BE2C (cell line): ENCODE measurements around the gene APLP1.
"Not testable (repeated sequence)": the region's sequence is repeated elsewhere in the genome, so short reads cannot be mapped to it uniquely, and the experiment has no call there.

Source experiments
- DNase-seq: peaks from one replicate; pipeline ENCODE4 v3.0.0-alpha.2; 2020
- H3K27me3 ChIP-seq: fragments of 250-450 bp; sonication (Bioruptor Pico); 2 replicates; pipeline ENCODE4 v1.5.1; 2020; ENCODE audit warnings: mild to moderate bottlenecking
- H3K36me3 ChIP-seq: fragments of 250-450 bp; sonication (Bioruptor Pico); 2 replicates; pipeline ENCODE4 v1.5.1; 2020; ENCODE audit warnings: mild to moderate bottlenecking
- H3K4me1 ChIP-seq: fragments of 250-450 bp; sonication (Bioruptor Pico); 2 replicates; pipeline ENCODE4 v1.5.1; 2020
- H3K4me3 ChIP-seq: 2 replicates; pipeline ENCODE4 v1.5.1; 2011; ENCODE audit warnings: low read depth, low read length
- H3K9me3 ChIP-seq: fragments of 250-450 bp; sonication (Bioruptor Pico); 2 replicates; pipeline ENCODE4 v1.5.1; 2020
- CTCF ChIP-seq: IDR thresholded peaks from 2 replicates; pipeline ENCODE4 v1.5.1; 2012; ENCODE audit warnings: mild to moderate bottlenecking, low read depth, low read length

APLP1 gene

GRCh38 chr19:35833972-35834371 is 34.4 kb upstream of the APLP1 start:
- Histone ChIP-seq H3K4me1 (no peaks in the 10 kb centered on the region), H3K9me3 (peaks cover 5% of the 10 kb centered on the region; the same call in 1 of the 2 replicates), H3K36me3 (no peaks in the 10 kb centered on the region), H3K4me3 (no peak overlapping the region; the same call in 1 of the 2 replicates), H3K27me3 (peaks cover 43% of the 10 kb centered on the region)
- DNase-seq = no peak
- TF ChIP-seq CTCF = no peak

GRCh38 chr19:35836096-35836495 is 32.3 kb upstream of the APLP1 start:
- not testable (repeated sequence) for H3K36me3 ChIP-seq, H3K4me1 ChIP-seq, H3K4me3 ChIP-seq, H3K9me3 ChIP-seq, DNase-seq
- H3K27me3 ChIP-seq = peaks cover 40% of the 10 kb centered on the region

- peaks cover 5% of the 10 kb centered on the region; the same call in 1 of the 2 replicates for H3K9me3 ChIP-seq
- no peaks in the 10 kb centered on the region for H3K36me3 ChIP-seq
- no peak for TF ChIP-seq CTCF
- H3K27me3 ChIP-seq = peaks cover 49% of the 10 kb centered on the region
- no peak for DNase-seq
- H3K4me1 ChIP-seq = no peaks in the 10 kb centered on the region
- no peak overlapping the region for H3K4me3 ChIP-seq
Measured at GRCh38 chr19:35841961-35842595, 26.3 kb upstream of the APLP1 start.

- H3K27me3 ChIP-seq = peaks cover 49% of the 10 kb centered on the region
- DNase-seq = no peak
- TF ChIP-seq CTCF = no peak
Measured at GRCh38 chr19:35842666-35843272, 25.6 kb upstream of the APLP1 start.

GRCh38 chr19:35843676-35844481 is 24.5 kb upstream of the APLP1 start:
- no peaks in the 10 kb centered on the region for H3K9me3 ChIP-seq
- H3K4me3 ChIP-seq = no peak overlapping the region
- DNase-seq = peak; percentile 92
- no peaks in the 10 kb centered on the region for H3K4me1 ChIP-seq
- H3K27me3 ChIP-seq = peaks cover 46% of the 10 kb centered on the region
- no peaks in the 10 kb centered on the region for H3K36me3 ChIP-seq
- TF ChIP-seq CTCF = no peak

More at GRCh38 chr19:35842666-35843272, 25.6 kb upstream of the APLP1 start:
- Histone ChIP-seq H3K36me3 (no peaks in the 10 kb centered on the region), H3K4me1 (no peaks in the 10 kb centered on the region), H3K4me3 (no peak overlapping the region), H3K9me3 (peaks cover 5% of the 10 kb centered on the region; the same call in 1 of the 2 replicates)

GRCh38 chr19:35844482-35845214 is 23.7 kb upstream of the APLP1 start:
- no peaks in the 10 kb centered on the region for H3K4me1 ChIP-seq
- H3K27me3 ChIP-seq = peaks cover 46% of the 10 kb centered on the region
- no peaks in the 10 kb centered on the region for H3K36me3 ChIP-seq
- H3K9me3 ChIP-seq = no peaks in the 10 kb centered on the region
- DNase-seq = no peak
- no peak overlapping the region; the same call in 1 of the 2 replicates for H3K4me3 ChIP-seq
- no peak for TF ChIP-seq CTCF
